HCT116 (cell line): ENCODE data around the gene ABL2. TPM values are rescaled to one million over a fixed set of nuclear protein-coding genes. Genes with fewer than 3 reads are reported as not detected.

Experiments
- ATAC-seq: fragments of 200-7000 bp; cut with Tn5 transposase; 2 replicates; pipeline ENCODE4 v1.9.1; 2020; ENCODE audit warnings: mild to moderate bottlenecking, moderate library complexity
- BruUV-seq: library from RNA; stranded (reverse); fragments of 400-500 nt; replicated peaks from 2 replicates; lab custom pipeline; 2021; lab: Mats Ljungman, UMichigan
- CTCF ChIA-PET: fragments of 300-600 bp; sonication (Branson Sonifier 250); formaldehyde crosslinking; loops from one replicate; lab custom pipeline; 2021; ENCODE audit warnings: antibody characterized with exemption; lab: Charles Lee
- POLR2A ChIA-PET: fragments of 300-600, 350-600 bp; sonication (Branson Sonifier 250); formaldehyde crosslinking; loops from one replicate; lab custom pipeline; 2021; ENCODE audit warnings: antibody characterized with exemption; lab: Charles Lee
- RAD21 ChIA-PET, 2 experiments: fragments of 300-600 bp; sonication (Branson Sonifier 250); formaldehyde crosslinking; loops; one replicate each; lab custom pipeline; 2023; ENCODE audit warnings: low total read pairs in 2 of 2; ENCODE audit not compliant: uncharacterized antibody in 2 of 2, unreplicated experiment in 2 of 2, low non-redundant PET in 1 of 2; lab: Charles Lee
- DNase-seq: peaks from one replicate; pipeline ENCODE4 v3.0.0-alpha.2; 2010; ENCODE audit warnings: low read depth, low spot score
- H2AFZ ChIP-seq: fragments of 200-600 bp; shearing (Covaris generic), sonication (generic); 2 replicates; pipeline ENCODE4 v1.6.1; 2017; ENCODE audit warnings: low read depth, mixed run types, mixed read lengths, antibody characterized with exemption, low read length; ENCODE audit not compliant: poor library complexity, severe bottlenecking
- H3K27ac ChIP-seq: 2 replicates; pipeline ENCODE4 v1.5.1; 2012; ENCODE audit warnings: low read depth, low read length
- H3K27me3 ChIP-seq: fragments of 200-600 bp; sonication (generic); 2 replicates; pipeline ENCODE4 v1.6.1; 2016; ENCODE audit warnings: mixed run types, low read length, mixed read lengths; ENCODE audit not compliant: insufficient read depth
- H3K36me3 ChIP-seq, 2 experiments: fragments of 200-500 bp in 1 of 2; fragments of 200-600 bp in 1 of 2; sonication (Bioruptor generic) in 1 of 2; sonication (generic) in 1 of 2; 2 replicates each; pipeline versions ENCODE4 v1.5.1 to v1.6.1; 2014 to 2016; ENCODE audit warnings: low read length in 2 of 2, inconsistent platforms in 1 of 2, mixed read lengths in 1 of 2, mixed run types in 1 of 2; ENCODE audit not compliant: insufficient read depth in 2 of 2, control insufficient read depth in 1 of 2
- H3K4me1 ChIP-seq, 2 experiments: fragments of 200-600 bp in 1 of 2; sonication (generic) in 1 of 2; 2 replicates each; pipeline versions ENCODE4 v1.5.1 to v1.6.1; 2012 to 2017; ENCODE audit warnings: low read length in 2 of 2, inconsistent platforms in 1 of 2, mild to moderate bottlenecking in 1 of 2, mixed read lengths in 1 of 2, mixed run types in 1 of 2, moderate library complexity in 1 of 2; ENCODE audit not compliant: insufficient read depth in 2 of 2, control insufficient read depth in 1 of 2
- H3K4me2 ChIP-seq: fragments of 200-600 bp; sonication (generic); 2 replicates; pipeline ENCODE4 v1.6.1; 2017; ENCODE audit warnings: mixed run types, low read length, mixed read lengths
- H3K4me3 ChIP-seq, 2 experiments: fragments of 200-600 bp in 1 of 2; sonication (generic) in 1 of 2; replicated peaks in 1 of 2; 2 replicates each; pipeline ENCODE4 v1.5.1; 2011 to 2016; ENCODE audit warnings: low read length in 2 of 2, control low read depth in 1 of 2, low read depth in 1 of 2, mild to moderate bottlenecking in 1 of 2, mixed read lengths in 1 of 2, mixed run types in 1 of 2
- H3K79me2 ChIP-seq: fragments of 200-600 bp; sonication (generic); 2 replicates; pipeline ENCODE4 v1.6.1; 2017; ENCODE audit warnings: mild to moderate bottlenecking, mixed run types, low read length, moderate library complexity, mixed read lengths; ENCODE audit not compliant: insufficient read depth
- H3K9ac ChIP-seq: fragments of 200-600 bp; sonication (generic); 2 replicates; pipeline ENCODE4 v1.6.1; 2016; ENCODE audit warnings: low read length, mixed read lengths
- H3K9me2 ChIP-seq: fragments of 200-600 bp; sonication (generic), shearing (Covaris generic); 2 replicates; pipeline ENCODE4 v1.6.1; 2017; ENCODE audit warnings: mixed run types, mild to moderate bottlenecking, moderate library complexity; ENCODE audit not compliant: insufficient read depth
- H3K9me3 ChIP-seq, 2 experiments: fragments of 200-500 bp in 1 of 2; fragments of 200-600 bp in 1 of 2; sonication (Bioruptor generic) in 1 of 2; sonication (generic) in 1 of 2; 2 replicates each; pipeline ENCODE4 v1.6.1; 2014 to 2017; ENCODE audit warnings: low read length in 2 of 2, mixed read lengths in 2 of 2, inconsistent platforms in 1 of 2, low read depth in 1 of 2, mild to moderate bottlenecking in 1 of 2, mixed run types in 1 of 2, moderate library complexity in 1 of 2; ENCODE audit not compliant: control insufficient read depth in 1 of 2, insufficient read depth in 1 of 2
- H4K20me1 ChIP-seq: fragments of 200-600 bp; sonication (generic), shearing (Covaris generic); 2 replicates; pipeline ENCODE4 v1.6.1; 2017; ENCODE audit warnings: mixed run types, mild to moderate bottlenecking, moderate library complexity; ENCODE audit not compliant: insufficient read depth
- CBX3 ChIP-seq: IDR thresholded peaks from 2 replicates; pipeline ENCODE4 v1.6.1; 2012; ENCODE audit warnings: low read depth
- CTCF ChIP-seq, 3 experiments: fragments of 200-600 bp in 1 of 3; sonication (generic) in 1 of 3; IDR thresholded peaks in 2 of 3; conservative IDR thresholded peaks in 1 of 3; 2 replicates each; pipeline ENCODE4 v1.5.1; 2012 to 2017; ENCODE audit warnings: low read depth in 2 of 3, low read length in 2 of 3, antibody characterized with exemption in 1 of 3, borderline replicate concordance in 1 of 3, control low read depth in 1 of 3, mild to moderate bottlenecking in 1 of 3, mixed read lengths in 1 of 3, mixed run types in 1 of 3, moderate library complexity in 1 of 3; ENCODE audit not compliant: insufficient read depth in 1 of 3
- ELF1 ChIP-seq: IDR thresholded peaks from 2 replicates; pipeline ENCODE4 v1.6.1; 2012; ENCODE audit warnings: low read depth, borderline replicate concordance
- MAX ChIP-seq: IDR thresholded peaks from 2 replicates; pipeline ENCODE4 v1.6.1; 2012
- RAD21 ChIP-seq: IDR thresholded peaks from 2 replicates; pipeline ENCODE4 v1.6.1; 2012; ENCODE audit warnings: low read depth, mild to moderate bottlenecking
- SIN3A ChIP-seq: IDR thresholded peaks from 2 replicates; pipeline ENCODE4 v1.6.1; 2012; ENCODE audit warnings: low read depth
- ZBTB33 ChIP-seq: IDR thresholded peaks from 2 replicates; pipeline ENCODE4 v1.6.1; 2011; ENCODE audit warnings: mild to moderate bottlenecking, low read length, moderate library complexity; ENCODE audit not compliant: insufficient replicate concordance; ENCODE audit errors: extremely low read depth
- ZNF274 ChIP-seq: fragments of 200-500 bp; sonication (Bioruptor generic); IDR thresholded peaks from 2 replicates; pipeline ENCODE4 v1.6.1; 2014; ENCODE audit warnings: mild to moderate bottlenecking, low read depth, low read length, inconsistent platforms
- intact Hi-C: fragments of 100-400 bp; cut with micrococcal nuclease; formaldehyde crosslinking; loops from 2 replicates; pipeline ENCODE4 v1.10.0; 2022
- total RNA-seq: library from RNA; stranded (reverse); gene quantifications from one replicate; pipeline ENCODE4 v1.2.1, GENCODE V29; 2021; ENCODE audit not compliant: unreplicated experiment

ABL2 gene
- total RNA-seq, 1 experiment from 2014 or later = 22.9 TPM

GRCh38 chr1:179153217-179153616 is 76.3 kb downstream of the ABL2 start:
- no peak for ATAC-seq
- H3K4me3 ChIP-seq = no peak overlapping the region
- no peaks in the 10 kb centered on the region for H3K27me3 ChIP-seq
- POLR2A ChIA-PET = no interaction called here
- BruUV-seq = no TSS peak
- CTCF ChIA-PET = no interaction called here
- H3K9me3 ChIP-seq = no peaks in the 10 kb centered on the region; a peak in 1 of 4 replicates
- intact Hi-C loops = no loop called here
- H3K9ac ChIP-seq = no peak overlapping the region
- DNase-seq = no peak
- no peak for TF ChIP-seq ZNF274
- TF ChIP-seq SIN3A = no peak
- no peak for TF ChIP-seq RAD21
- TF ChIP-seq CTCF (IDR thresholded peaks at IDR 0.05 in 2 of 3, conservative IDR thresholded peaks at IDR 0.05 in 1 of 3; ENCODE audit: borderline replicate concordance in 1 of 3, insufficient read depth in 1 of 3, low read depth in 2 of 3, low read length in 2 of 3) = no peak
- no peak for TF ChIP-seq ELF1
- TF ChIP-seq MAX = no peak
- TF ChIP-seq ZBTB33 = no peak
- no peak for TF ChIP-seq CBX3
- H3K4me1 ChIP-seq = no peaks in the 10 kb centered on the region; a peak in 1 of 4 replicates
- no peak overlapping the region for H2AFZ ChIP-seq
- H3K36me3 ChIP-seq = no peaks in the 10 kb centered on the region
- H3K27ac ChIP-seq = no peak overlapping the region
- RAD21 ChIA-PET = no interaction called here
- H3K79me2 ChIP-seq = peaks cover 56% of the 10 kb centered on the region
- no peaks in the 10 kb centered on the region for H4K20me1 ChIP-seq
- no peak overlapping the region for H3K4me2 ChIP-seq
- H3K9me2 ChIP-seq = no peaks in the 10 kb centered on the region
